Endothelial cell (in vitro differentiated cells): ENCODE data around the gene DENND1A. TPM values are rescaled to one million over a fixed set of nuclear protein-coding genes. Genes with fewer than 3 reads are reported as not detected.

Experiments
- DNase-seq: peaks from one replicate; pipeline ENCODE4 v3.0.0; 2021; ENCODE audit warnings: low spot score
- H3K27ac Mint-ChIP-seq: one replicate; pipeline ENCODE4 v1.8.0; 2021; ENCODE audit warnings: mixed read lengths, inconsistent platforms; ENCODE audit not compliant: unreplicated experiment
- H3K27me3 Mint-ChIP-seq: one replicate; pipeline ENCODE4 v1.8.0; 2021; ENCODE audit warnings: mild to moderate bottlenecking, moderate library complexity, mixed read lengths, inconsistent platforms; ENCODE audit not compliant: unreplicated experiment
- H3K36me3 Mint-ChIP-seq: one replicate; pipeline ENCODE4 v1.8.0; 2021; ENCODE audit warnings: mild to moderate bottlenecking, low read depth, mixed read lengths, inconsistent platforms; ENCODE audit not compliant: unreplicated experiment
- H3K4me1 Mint-ChIP-seq: one replicate; pipeline ENCODE4 v1.8.0; 2021; ENCODE audit warnings: mild to moderate bottlenecking, mixed read lengths, inconsistent platforms; ENCODE audit not compliant: unreplicated experiment
- H3K4me3 Mint-ChIP-seq: one replicate; pipeline ENCODE4 v1.8.0; 2021; ENCODE audit warnings: mild to moderate bottlenecking, mixed read lengths, inconsistent platforms; ENCODE audit not compliant: unreplicated experiment
- H3K9me3 Mint-ChIP-seq: one replicate; pipeline ENCODE4 v1.8.0; 2021; ENCODE audit warnings: mixed read lengths, inconsistent platforms; ENCODE audit not compliant: unreplicated experiment
- total RNA-seq: library from RNA; stranded (reverse); fragmentation: NEBNext Ultra II Directional; extraction: Animal tissue kit (Norgen Biotek cat#: 25700); gene quantifications from one replicate; pipeline ENCODE4 v1.2.1, GENCODE V29; 2021; ENCODE audit not compliant: unreplicated experiment
- TF ChIP-seq, protein P1 (sequence below): fragments of 200-600 bp; sonication (generic); IDR thresholded peaks from one replicate; pipeline ENCODE4 v1.5.0; 2021; ENCODE audit warnings: antibody characterized with exemption; ENCODE audit not compliant: unreplicated experiment

Gene DENND1A
- total RNA-seq, 1 donor from 2014 or later: 14.1 TPM

- no peak overlapping the region for H3K4me3 Mint-ChIP-seq
- no peak overlapping the region for H3K27ac Mint-ChIP-seq
- DNase-seq: no peak
- peaks cover 5% of the 10 kb centered on the region for H3K27me3 Mint-ChIP-seq
- H3K4me1 Mint-ChIP-seq: peaks cover 4% of the 10 kb centered on the region
- no peaks in the 10 kb centered on the region for H3K9me3 Mint-ChIP-seq
- TF ChIP-seq, protein P1, sequence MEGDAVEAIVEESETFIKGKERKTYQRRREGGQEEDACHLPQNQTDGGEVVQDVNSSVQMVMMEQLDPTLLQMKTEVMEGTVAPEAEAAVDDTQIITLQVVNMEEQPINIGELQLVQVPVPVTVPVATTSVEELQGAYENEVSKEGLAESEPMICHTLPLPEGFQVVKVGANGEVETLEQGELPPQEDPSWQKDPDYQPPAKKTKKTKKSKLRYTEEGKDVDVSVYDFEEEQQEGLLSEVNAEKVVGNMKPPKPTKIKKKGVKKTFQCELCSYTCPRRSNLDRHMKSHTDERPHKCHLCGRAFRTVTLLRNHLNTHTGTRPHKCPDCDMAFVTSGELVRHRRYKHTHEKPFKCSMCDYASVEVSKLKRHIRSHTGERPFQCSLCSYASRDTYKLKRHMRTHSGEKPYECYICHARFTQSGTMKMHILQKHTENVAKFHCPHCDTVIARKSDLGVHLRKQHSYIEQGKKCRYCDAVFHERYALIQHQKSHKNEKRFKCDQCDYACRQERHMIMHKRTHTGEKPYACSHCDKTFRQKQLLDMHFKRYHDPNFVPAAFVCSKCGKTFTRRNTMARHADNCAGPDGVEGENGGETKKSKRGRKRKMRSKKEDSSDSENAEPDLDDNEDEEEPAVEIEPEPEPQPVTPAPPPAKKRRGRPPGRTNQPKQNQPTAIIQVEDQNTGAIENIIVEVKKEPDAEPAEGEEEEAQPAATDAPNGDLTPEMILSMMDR: no peak
- H3K36me3 Mint-ChIP-seq: peaks cover 8% of the 10 kb centered on the region
Observed at GRCh38 chr9:123408313-123409262, 521.3 kb downstream of the DENND1A start.

GRCh38 chr9:123407217-123407851 lies 522.6 kb downstream of the DENND1A start:
- DNase-seq: no peak
- H3K27me3 Mint-ChIP-seq: peaks cover 5% of the 10 kb centered on the region
- TF ChIP-seq, protein P1: no peak
- no peak overlapping the region for H3K4me3 Mint-ChIP-seq
- peak overlapping the region; percentile 40 for H3K27ac Mint-ChIP-seq
- H3K9me3 Mint-ChIP-seq: no peaks in the 10 kb centered on the region
- H3K4me1 Mint-ChIP-seq: peaks cover 4% of the 10 kb centered on the region
- H3K36me3 Mint-ChIP-seq: peaks cover 8% of the 10 kb centered on the region

GRCh38 chr9:123406691-123407216 lies 523.2 kb downstream of the DENND1A start:
- TF ChIP-seq, protein P1: no peak
- no peak for DNase-seq
- no peak overlapping the region for H3K27ac Mint-ChIP-seq
- H3K9me3 Mint-ChIP-seq: no peaks in the 10 kb centered on the region
- peaks cover 8% of the 10 kb centered on the region for H3K36me3 Mint-ChIP-seq
- no peak overlapping the region for H3K4me3 Mint-ChIP-seq
- H3K27me3 Mint-ChIP-seq: peaks cover 5% of the 10 kb centered on the region
- H3K4me1 Mint-ChIP-seq: peaks cover 4% of the 10 kb centered on the region

GRCh38 chr9:123406016-123406415 lies 523.9 kb downstream of the DENND1A start:
- TF ChIP-seq, protein P1: no peak
- Mint-ChIP-seq H3K4me1 (peaks cover 4% of the 10 kb centered on the region), H3K4me3 (no peak overlapping the region), H3K36me3 (peaks cover 4% of the 10 kb centered on the region), H3K27me3 (peaks cover 4% of the 10 kb centered on the region), H3K9me3 (no peaks in the 10 kb centered on the region), H3K27ac (peak overlapping the region; percentile 44)
- DNase-seq: no peak
